OCI-LY3 (cell line): ENCODE data around the gene WHRN.

Experiments
- CTCF ChIP-seq: fragments of 200-600, 300-600 bp; sonication (generic); IDR thresholded peaks from 2 replicates; pipeline ENCODE4 v1.5.1; 2014; ENCODE audit warnings: antibody characterized with exemption, low read length, low read depth
- EZH2phosphoT487 ChIP-seq: fragments of 200-600 bp; shearing (Covaris generic); IDR thresholded peaks from 2 replicates; pipeline ENCODE4 v1.6.1; 2018; ENCODE audit warnings: antibody characterized with exemption, mixed run types, low read depth

GRCh38 chr9:114475412-114476135 lies 29.7 kb downstream of the WHRN start:
- TF ChIP-seq CTCF (no peak), EZH2phosphoT487 (no peak)
